HG03064 (cell line): Measurements from ENCODE around the gene CLNS1A.
A peak's percentile ranks its signal among the peaks of the same experiment; 100 is the strongest.
"Not testable (repeated sequence)": the region's sequence is repeated elsewhere in the genome, so short reads cannot be mapped to it uniquely, and the experiment has no call there.

Experiments
- ATAC-seq: cut with Tn5 transposase; IDR thresholded peaks from one replicate; pipeline ENCODE4 v1.9.1; 2021; ENCODE audit warnings: low read depth; ENCODE audit not compliant: unreplicated experiment

The CLNS1A gene

DNA sequence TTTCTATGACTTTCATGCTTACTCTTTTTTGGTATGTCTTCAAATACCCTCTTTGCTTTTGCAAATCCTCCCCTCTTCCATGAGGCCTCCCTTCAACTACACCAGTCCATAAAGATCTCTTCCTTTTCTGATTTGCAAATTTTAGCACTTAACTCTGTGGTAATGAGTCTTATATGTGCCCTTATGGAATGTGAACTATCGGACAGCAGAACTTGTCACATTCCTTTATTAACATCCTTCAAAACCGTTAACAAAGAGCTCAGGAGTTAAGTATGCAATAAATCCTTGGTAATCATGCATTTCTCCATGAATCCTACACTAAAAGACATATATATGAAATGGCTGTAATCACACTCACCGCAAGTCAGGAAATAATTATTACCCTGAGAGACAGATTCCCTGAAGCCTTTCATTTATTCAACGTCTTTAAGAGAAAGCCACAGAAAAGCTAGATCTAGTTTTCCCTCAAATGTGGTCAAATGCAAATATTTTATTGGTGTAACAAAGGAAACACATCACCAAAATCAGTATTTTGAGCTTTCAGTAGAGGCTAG, 7.4 kb downstream of the CLNS1A start:
- ATAC-seq: no peak

DNA sequence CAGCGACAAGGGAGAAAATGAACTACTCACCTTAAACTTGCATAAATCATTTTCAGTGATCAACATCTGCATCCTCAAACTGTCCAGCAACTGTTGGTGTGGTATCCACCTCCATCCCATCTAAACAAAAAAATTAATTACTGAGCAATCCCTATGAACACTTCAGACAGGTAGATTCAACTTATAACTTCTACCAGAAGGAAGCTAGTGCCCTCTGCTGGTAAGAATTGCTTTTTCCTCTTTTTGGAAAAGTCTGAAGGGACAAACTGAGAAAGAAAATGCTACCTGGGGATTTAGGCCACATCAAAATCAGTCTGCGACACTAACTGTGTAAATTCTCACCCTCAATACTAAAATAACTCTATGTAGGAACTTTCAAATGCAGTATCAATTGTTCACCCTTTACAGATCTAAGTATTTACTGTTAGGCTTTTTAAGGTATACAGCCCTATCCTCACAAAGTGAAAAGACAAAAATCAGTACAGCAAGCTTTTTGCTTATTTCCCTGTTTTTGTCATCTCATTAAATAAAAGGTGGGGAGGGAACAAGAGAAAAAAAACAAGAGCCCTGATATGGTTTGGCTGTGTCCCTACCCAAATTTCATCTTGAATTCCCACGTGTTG, 17.9 kb downstream of the CLNS1A start:
- no peak for ATAC-seq

DNA sequence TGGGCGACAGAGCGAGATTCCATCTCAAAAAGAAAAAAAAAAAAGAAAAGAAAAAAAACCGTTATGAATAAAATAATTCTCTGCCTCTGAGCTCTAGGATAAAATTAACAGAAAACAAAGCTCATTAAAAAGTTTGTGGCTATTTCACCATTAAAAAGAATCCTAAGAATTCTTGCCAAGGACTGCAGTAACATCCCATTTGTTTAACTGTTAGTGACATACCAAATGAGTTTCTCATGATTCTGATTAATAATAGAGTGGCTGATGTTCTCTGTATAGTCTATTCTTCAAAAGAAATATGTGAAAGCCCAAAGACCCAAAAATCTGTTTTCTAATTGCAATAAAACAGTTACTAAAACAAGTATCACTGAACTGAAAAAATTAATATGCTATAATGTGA, 19.7 kb downstream of the CLNS1A start:
- no peak for ATAC-seq

DNA sequence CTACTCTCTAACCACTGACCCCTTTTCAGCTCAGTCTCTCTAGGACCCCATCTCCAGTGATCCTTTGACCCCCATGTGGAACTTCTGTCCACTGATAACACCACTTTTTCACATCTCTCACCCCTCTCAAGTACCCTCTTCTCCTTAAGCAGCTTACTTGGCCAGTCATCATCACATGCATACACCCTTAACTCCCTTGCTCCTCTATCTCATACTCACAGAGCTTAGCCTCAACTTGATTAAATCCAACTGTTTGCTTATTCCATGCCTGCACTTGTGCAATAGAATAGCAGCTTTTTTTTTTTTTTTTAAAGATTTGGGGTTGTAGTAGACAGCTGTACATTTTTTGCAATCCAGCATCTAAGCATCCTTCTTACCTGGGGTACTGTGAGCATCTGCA, 25.7 kb downstream of the CLNS1A start:
- ATAC-seq: no peak

DNA sequence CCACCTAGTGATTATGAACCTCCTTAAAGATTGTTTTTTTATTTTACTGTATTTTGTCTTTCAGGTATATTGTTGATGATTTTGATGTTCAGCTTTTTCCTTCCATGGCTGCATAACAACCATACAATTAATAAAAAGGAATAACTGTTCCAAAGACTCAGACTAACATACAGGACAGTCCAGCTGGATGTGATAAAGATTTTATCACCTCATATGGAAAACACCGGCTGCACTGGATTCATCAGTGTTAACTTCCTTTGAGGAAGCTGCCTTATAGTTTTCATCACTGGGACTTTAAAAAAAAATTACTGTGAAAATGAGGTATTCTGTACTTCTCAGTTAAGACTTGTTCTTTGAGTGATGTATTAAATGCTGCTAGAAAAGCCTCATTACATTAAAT, 28.4 kb downstream of the CLNS1A start:
- ATAC-seq: no peak

DNA sequence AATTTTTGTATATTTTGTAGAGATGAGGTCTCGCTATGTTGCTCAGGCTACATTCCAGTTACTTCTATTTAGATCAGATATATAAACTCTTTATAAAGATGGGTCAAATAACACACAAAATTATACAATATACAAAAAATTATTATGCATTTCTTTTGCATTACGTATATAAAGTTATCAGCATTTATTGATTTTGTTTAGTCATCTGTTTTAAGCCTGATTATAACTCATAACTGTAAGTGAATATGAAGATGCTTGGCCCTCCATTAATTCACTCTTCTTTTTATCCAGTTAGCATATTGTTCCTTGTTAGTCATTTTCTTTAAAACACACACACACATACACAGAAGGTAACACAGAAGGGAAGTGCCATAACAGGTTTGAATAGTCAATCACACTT, 33.3 kb downstream of the CLNS1A start:
- no peak for ATAC-seq

DNA sequence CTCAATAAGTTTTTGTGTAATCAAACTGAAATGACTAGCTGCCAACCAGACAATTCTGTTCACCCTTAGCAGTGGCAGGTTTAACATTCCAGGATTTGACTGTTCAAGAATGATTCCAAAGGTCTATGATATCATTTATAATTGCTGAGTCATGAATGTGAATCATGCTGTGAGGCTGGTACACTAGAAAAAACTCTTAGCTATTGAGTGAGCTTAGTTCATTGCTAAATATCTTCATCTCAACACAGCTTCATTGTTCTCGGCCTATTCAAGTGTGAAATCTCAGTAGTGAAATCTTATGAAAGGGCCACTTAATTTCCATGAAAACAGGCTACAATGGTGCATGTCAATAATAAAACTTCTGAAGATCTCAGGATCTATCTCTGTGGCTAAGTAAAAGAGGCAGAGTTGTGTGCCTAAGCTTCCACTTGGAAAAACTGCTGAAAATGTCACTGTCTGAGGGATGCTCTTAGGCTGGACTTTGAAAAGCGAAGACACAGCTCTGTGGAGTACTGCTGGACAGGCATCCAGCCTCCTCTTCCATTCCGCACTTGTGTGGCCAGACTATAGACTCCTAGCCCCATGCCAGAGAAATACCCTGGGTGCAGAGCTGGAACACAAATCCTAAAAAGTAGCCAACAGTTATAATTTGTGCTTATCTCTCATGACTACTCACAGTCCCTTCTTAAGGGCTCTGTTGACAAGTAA, 35.1 kb downstream of the CLNS1A start:
- no peak for ATAC-seq

DNA sequence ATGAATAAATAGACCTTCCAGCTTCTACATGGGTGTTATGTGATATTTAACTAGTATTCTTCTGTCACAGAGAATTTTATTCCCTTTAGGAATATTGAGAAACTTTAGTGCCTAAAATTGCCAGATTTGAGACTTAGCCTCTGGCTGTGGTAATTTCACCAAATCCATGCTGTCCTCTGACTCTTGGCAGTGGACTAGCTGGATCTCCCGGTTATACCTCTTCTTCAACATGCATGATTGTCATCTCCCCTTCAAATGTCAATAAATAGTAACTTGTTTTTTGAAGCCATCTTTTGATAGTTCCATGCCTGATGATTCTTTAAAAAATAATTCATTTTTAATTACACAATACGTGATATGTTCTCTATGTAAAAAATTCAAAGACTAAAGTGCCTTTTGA, 39.4 kb downstream of the CLNS1A start:
- ATAC-seq: no peak

DNA sequence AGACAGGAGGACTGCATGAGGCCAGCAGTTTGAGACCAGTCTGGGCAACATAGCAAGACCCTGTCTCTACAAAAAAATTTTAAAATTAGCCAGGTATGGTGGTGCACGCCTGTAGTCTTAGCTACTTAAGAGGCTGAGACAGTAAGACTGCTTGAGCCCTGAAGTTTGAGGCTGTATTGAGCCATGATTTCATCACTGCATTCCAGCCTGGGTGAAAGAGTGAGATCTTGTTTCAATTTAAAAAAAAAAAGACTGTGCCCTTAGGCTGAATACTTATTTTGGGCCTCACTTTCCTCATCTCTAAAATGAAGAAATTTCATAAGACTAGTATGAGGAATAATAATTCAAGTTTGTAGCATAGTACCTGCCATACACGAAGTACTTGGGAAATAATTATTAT, 41.0 kb downstream of the CLNS1A start:
- no peak for ATAC-seq

DNA sequence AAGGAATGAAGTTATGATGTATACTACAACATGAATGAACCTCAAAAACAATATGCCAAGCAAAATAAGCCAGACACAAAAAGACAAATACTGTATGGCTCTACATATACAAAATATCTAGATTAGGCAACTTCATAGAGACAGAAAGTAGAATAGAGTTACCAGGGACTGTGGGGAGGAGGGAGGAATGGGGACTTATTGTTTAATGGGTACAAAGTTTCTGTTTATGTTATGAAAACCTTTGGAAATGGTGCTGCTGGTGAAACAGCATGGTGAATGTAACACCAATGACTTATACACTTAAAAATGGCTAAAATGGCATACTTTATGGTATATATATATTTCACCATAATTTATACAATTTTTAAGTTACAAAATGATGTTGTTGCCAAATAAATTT, 43.7 kb downstream of the CLNS1A start:
- no peak for ATAC-seq

DNA sequence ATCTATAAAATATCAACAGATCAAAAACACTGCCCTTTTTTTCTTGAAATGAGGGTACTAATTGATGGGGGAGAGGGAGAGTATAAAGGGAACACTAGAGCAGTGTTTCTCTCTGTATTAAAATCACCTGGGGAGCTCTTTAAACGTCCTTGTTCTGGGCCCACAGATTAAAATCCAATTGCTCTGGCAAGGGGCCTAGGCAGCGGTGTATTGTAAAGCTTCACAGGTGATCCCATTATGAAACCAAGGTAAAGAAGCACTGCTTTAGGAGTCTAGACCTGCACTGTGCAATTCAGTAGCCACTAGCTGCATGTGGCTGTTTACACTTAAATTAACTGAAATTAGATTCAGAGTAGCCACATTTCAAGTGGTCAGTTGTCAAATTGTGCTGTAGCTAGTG, 44.9 kb downstream of the CLNS1A start:
- no peak for ATAC-seq

DNA sequence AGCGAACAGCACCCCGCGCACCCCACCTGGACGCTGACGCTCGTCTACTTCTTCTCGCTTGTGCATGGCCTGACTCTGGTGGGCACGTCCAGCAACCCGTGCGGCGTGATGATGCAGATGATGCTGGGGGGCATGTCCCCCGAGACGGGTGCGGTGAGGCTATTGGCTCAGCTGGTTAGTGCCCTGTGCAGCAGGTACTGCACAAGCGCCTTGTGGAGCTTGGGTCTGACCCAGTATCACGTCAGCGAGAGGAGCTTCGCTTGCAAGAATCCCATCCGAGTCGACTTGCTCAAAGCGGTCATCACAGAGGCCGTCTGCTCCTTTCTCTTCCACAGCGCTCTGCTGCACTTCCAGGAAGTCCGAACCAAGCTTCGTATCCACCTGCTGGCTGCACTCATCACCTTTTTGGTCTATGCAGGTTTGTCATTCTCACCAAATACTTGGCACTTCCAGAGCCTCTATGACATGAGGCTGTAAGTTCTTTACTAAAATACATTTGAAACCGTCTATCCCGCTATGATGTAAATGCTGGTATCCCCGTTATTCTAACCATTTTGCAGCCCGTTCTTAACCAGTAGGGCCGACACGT, 47.3 kb downstream of the CLNS1A start:
- peak; percentile 18 for ATAC-seq

DNA sequence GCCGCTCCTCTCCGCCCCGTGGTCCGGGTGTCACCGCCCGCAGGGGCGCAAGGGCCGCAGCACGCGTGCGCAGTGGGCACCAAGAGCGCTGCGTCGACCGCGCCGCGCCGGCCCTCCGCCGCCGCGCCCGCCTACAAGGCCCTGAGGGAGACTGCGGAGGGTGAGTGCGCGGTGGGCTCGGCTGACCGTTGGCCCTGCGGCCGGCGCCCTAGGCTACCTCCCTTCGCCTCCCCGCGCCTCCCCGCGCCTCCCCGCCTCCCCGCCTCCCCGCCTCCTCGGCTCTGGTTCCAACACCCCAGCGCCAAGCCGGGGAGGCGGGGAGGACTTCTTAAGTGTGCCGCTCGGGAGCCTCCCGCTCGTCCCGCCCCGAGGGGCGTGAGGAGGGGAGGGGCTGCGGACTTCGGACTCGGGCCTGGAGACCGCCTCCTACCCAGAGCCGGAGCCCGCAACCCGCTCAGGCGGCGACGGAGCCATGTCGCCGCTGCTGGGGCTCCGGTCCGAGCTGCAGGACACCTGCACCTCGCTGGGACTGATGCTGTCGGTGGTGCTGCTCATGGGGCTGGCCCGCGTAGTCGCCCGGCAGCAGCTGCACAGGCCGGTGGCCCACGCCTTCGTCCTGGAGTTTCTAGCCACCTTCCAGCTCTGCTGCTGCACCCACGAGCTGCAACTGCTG, 47.9 kb downstream of the CLNS1A start, which contains the start of gene AQP11:
Gene AQP11 (plus strand): TSS at position 433 of the 673 bp plus-strand sequence. CDS start 40 bp downstream, at position 473.
- ATAC-seq: peak; percentile 89

DNA sequence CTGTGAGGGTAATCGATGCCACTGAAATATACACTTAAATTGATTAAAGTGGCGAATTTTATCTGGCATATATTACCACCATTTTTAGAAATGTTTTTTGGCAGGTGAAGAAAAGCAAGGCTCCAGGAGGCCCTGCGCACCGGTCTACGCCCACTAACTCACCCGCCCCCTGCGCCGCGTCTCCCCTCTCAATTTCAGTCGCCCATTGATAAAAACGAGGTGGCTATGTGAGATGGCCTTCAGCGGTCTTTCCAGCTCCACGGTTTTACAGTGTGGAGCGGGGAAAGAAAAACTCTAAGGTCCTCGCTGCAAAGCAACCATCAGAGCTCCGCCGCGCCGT, 48.4 kb downstream of the CLNS1A start:
- peak; percentile 10 for ATAC-seq

DNA sequence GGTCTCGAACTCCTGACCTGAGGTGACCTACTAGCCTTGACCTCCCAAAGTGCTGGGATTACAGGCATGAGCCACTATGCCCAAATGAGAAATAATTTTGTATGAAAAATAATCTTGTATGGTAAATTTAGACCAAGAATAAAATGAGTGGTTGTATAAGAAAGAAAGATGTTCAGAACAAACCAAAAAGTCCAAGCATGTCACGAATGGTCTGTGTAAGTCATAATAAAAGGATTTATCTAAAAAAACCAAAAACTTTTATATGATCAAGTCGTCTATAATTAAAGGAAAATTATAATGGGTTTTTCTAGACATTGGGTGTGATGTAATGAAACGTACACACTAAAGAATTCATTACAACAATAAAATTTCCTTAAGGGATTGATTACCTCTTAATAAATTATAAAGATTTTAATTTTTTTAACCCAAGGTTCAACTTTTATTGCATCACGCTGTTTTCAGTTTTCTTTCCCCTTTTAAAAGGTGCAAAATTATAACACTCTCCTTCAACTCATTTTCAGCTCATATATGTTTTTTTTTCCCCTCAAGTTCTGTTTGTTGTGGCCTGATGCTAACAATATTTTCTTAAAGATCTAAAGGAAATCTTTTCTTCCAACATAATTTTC, 56.8 kb downstream of the CLNS1A start:
- no peak for ATAC-seq

DNA sequence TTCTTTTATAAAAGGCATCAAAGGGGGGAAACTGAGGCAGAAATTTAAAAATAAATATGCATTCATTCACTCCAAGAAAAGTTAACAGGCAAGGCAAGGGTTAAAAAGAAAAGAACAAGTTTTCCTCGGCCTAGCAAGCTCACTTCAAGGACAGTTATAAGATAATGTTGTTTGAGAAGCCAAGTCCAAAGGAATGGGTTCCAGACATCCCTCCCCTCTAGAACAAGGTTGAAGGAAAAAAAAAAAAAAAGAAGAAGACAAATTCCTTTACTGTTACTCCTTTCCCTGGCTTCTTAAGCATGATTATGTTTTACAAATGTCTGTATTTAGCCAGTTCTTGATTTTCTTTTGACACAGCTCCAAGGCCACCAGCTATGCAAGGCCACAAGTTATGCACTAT, 62.2 kb downstream of the CLNS1A start:
- ATAC-seq: not testable (repeated sequence)

DNA sequence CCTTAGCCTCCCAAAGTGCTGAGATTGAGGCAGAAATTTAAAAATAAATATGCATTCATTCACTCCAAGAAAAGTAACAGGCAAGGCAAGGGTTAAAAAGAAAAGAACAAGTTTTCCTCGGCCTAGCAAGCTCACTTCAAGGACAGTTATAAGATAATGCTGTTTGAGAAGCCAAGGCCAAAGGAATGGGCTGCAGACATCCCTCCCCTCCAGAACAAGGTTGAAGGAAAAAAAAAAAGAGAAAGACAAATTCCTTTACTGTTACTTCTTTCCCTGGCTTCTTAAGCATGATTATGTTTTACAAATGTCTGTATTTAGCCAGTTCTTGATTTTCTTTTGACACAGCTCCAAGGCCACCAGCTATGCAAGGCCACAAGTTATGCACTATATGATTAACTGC, 66.7 kb downstream of the CLNS1A start:
- not testable (repeated sequence) for ATAC-seq

DNA sequence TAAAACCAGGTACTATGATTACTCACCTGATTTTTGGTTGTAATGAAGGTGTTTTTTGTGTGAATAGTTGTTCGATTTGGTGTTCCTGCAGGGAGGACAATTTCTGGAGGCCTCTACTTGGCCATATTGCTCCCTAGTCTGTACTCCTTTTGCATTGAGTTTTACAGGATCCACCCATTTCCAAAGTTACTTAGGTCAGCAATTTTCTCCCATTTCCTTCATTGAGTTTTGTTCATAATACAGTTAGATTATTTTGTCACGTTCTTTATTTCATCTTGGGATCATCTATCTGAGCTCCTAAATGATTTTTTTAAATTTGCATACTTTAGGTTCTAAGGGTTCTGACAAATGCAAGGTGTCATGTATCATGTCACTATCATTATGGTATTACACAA, 67.9 kb downstream of the CLNS1A start:
- ATAC-seq: no peak

DNA sequence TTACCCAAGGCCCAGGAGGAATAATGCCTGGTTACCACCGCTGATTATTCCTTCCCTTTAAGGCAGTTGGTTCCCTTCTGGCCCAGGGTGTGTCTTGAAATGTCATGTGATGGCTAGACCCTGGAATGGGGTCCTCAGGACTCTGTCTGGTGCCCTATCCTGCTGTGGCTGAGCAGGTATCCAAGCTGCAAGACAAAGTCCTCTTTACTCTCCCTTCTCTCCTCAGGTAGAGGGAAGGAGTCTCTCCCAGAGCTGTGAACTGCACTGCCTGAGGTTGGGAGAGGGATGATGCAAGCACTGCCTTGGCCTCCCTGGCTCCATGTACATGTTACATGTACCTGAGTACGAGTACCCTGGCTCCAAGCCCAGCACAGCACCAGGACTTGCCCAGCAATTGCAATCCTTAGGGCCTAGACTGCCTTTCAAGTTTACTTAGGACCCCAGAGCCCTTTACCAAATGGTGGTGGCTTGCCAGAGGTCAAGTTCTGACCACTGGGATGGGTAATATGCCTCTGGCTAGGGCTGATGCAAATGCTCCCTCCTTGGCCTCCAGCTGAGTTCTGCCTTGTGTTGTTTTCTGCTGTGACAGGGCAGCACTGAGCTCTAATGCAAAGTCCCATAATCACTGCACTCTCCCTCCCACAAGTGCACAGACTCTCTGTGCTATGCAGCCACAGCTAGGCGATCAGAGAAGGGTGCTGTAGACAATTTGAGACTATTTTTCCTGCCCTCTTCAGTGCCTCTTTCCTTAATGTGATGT, 68.5 kb downstream of the CLNS1A start:
- ATAC-seq: no peak

DNA sequence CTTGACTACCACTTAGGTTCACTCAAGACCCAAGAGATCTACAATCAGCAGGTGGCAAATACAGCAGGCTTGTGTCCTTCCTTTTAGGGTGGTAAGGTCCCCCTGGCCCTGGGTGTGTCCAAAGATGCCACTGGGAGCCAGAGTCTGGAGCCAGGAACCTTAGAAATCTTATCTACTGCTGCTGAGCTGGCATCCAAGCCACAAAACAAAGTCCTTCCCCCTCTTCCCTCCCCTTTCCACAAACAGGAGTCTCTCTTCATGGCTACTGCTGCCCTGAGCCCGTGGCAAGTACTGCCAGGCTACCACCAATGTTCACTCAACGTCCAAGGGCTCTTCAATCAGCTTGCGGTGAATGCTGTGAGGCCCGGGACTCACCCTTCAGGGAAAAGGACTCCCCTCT, 69.3 kb downstream of the CLNS1A start:
- no peak for ATAC-seq
